Trophoblast cell (in vitro differentiated cells and primary cell): ENCODE results near the gene PPP2R5D.
"Not testable (repeated sequence)": the region's sequence is repeated elsewhere in the genome, so short reads cannot be mapped to it uniquely, and the experiment has no call there.

Experiments
- DNase-seq, 2 donors: peaks; one replicate each; pipeline ENCODE4 v3.0.0-alpha.2; 2016
- H2AFZ ChIP-seq: 2 replicates; pipeline ENCODE4 v1.6.1; 2013; ENCODE audit warnings: low read length, moderate library complexity, mild to moderate bottlenecking; ENCODE audit not compliant: insufficient read depth, poor library complexity
- H2AK5ac ChIP-seq: 2 replicates; pipeline ENCODE4 v1.6.1; 2013; ENCODE audit warnings: mild to moderate bottlenecking, low read length
- H2BK120ac ChIP-seq: 2 replicates; pipeline ENCODE4 v1.6.1; 2013; ENCODE audit warnings: low read length, mild to moderate bottlenecking, moderate library complexity; ENCODE audit not compliant: insufficient read depth, poor library complexity
- H2BK12ac ChIP-seq: 2 replicates; pipeline ENCODE4 v1.6.1; 2013; ENCODE audit warnings: mild to moderate bottlenecking, low read length, moderate library complexity
- H2BK5ac ChIP-seq: 2 replicates; pipeline ENCODE4 v1.6.1; 2013; ENCODE audit warnings: low read length, low read depth, moderate library complexity, mild to moderate bottlenecking; ENCODE audit not compliant: poor library complexity
- H3K14ac ChIP-seq: 2 replicates; pipeline ENCODE4 v1.6.1; 2013; ENCODE audit warnings: mild to moderate bottlenecking, low read length
- H3K18ac ChIP-seq: 2 replicates; pipeline ENCODE4 v1.6.1; 2013; ENCODE audit warnings: mild to moderate bottlenecking, low read length
- H3K23ac ChIP-seq: 2 replicates; pipeline ENCODE4 v1.6.1; 2013; ENCODE audit warnings: low read length
- H3K27ac ChIP-seq: 2 replicates; pipeline ENCODE4 v1.5.1; 2013; ENCODE audit warnings: low read depth, mild to moderate bottlenecking, inconsistent platforms, low read length, moderate library complexity
- H3K27me3 ChIP-seq: 2 replicates; pipeline ENCODE4 v1.6.1; 2013; ENCODE audit warnings: inconsistent platforms, mild to moderate bottlenecking, low read length, moderate library complexity; ENCODE audit not compliant: insufficient read depth
- H3K36me3 ChIP-seq, 2 experiments: 1 replicate in 1 of 2; 2 replicates in 1 of 2; pipeline ENCODE4 v1.6.1; 2013; ENCODE audit warnings: low read length in 2 of 2, mild to moderate bottlenecking in 2 of 2, moderate library complexity in 1 of 2; ENCODE audit not compliant: insufficient read depth in 2 of 2, control insufficient read depth in 1 of 2
- H3K4ac ChIP-seq: 2 replicates; pipeline ENCODE4 v1.6.1; 2013; ENCODE audit warnings: low read depth, mild to moderate bottlenecking, low read length, moderate library complexity
- H3K4me1 ChIP-seq, 2 experiments: 1 replicate in 1 of 2; 2 replicates in 1 of 2; pipeline ENCODE4 v1.6.1; 2013; ENCODE audit warnings: low read length in 2 of 2, mild to moderate bottlenecking in 2 of 2, moderate library complexity in 1 of 2; ENCODE audit not compliant: insufficient read depth in 2 of 2, control insufficient read depth in 1 of 2
- H3K4me2 ChIP-seq: 2 replicates; pipeline ENCODE4 v1.6.1; 2013; ENCODE audit warnings: inconsistent platforms, mild to moderate bottlenecking, low read length, moderate library complexity
- H3K4me3 ChIP-seq: 2 replicates; pipeline ENCODE4 v1.5.1; 2013; ENCODE audit warnings: mild to moderate bottlenecking, low read depth, low read length, inconsistent platforms
- H3K79me1 ChIP-seq: one replicate; pipeline ENCODE4 v1.6.1; 2013; ENCODE audit warnings: low read length
- H3K79me2 ChIP-seq: 2 replicates; pipeline ENCODE4 v1.6.1; 2013; ENCODE audit warnings: low read length, mild to moderate bottlenecking; ENCODE audit not compliant: control insufficient read depth, insufficient read depth, poor library complexity
- H3K9ac ChIP-seq: 2 replicates; pipeline ENCODE4 v1.6.1; 2013; ENCODE audit warnings: mild to moderate bottlenecking, low read length
- H3K9me3 ChIP-seq: 2 replicates; pipeline ENCODE4 v1.6.1; 2013; ENCODE audit warnings: low read depth, mild to moderate bottlenecking, control low read depth, inconsistent platforms, low read length; ENCODE audit not compliant: insufficient read depth
- H4K12ac ChIP-seq: 2 replicates; pipeline ENCODE4 v1.6.1; 2013; ENCODE audit warnings: low read depth, mild to moderate bottlenecking, low read length, moderate library complexity
- H4K8ac ChIP-seq: 2 replicates; pipeline ENCODE4 v1.6.1; 2013; ENCODE audit warnings: low read depth, mild to moderate bottlenecking, low read length, moderate library complexity
- H4K91ac ChIP-seq: one replicate; pipeline ENCODE4 v1.6.1; 2013; ENCODE audit warnings: low read depth, mild to moderate bottlenecking, low read length, moderate library complexity
- WGBS: extraction: QIAGEN DNeasy Blood & Tissue Kit; methylation state at CpG from one replicate; pipeline ENCODE4 v1.1.7; 2013; ENCODE audit warnings: missing lambda C conversion rate; ENCODE audit not compliant: insufficient read length, insufficient coverage; ENCODE audit errors: extremely low coverage; 5-methylcytosine and 5-hydroxymethylcytosine counted together

PPP2R5D gene

GRCh38 chr6:42954405-42954804 is 30.0 kb upstream of the PPP2R5D start:
- H4K91ac ChIP-seq, H3K4me1 ChIP-seq, H3K79me1 ChIP-seq, H3K27me3 ChIP-seq, DNase-seq, H3K4me2 ChIP-seq, H3K79me2 ChIP-seq, H3K9ac ChIP-seq, H2BK12ac ChIP-seq, H2BK5ac ChIP-seq, H2AFZ ChIP-seq, H3K9me3 ChIP-seq, H3K14ac ChIP-seq, H3K23ac ChIP-seq, H4K12ac ChIP-seq, H2BK120ac ChIP-seq, H3K36me3 ChIP-seq, H2AK5ac ChIP-seq, H3K27ac ChIP-seq, H3K18ac ChIP-seq, H3K4me3 ChIP-seq, H4K8ac ChIP-seq, H3K4ac ChIP-seq: not testable (repeated sequence)
- no CpG with 5 or more reads among the region's 4 CpGs for WGBS

- Histone ChIP-seq H2BK5ac (no peak overlapping the region), H4K12ac (no peak overlapping the region), H3K4me1 (peaks cover 4 to 5% of the 10 kb centered on the region in 2 experiments), H3K18ac (no peak overlapping the region), H4K91ac (no peak overlapping the region), H3K9me3 (peaks cover 2% of the 10 kb centered on the region), H3K4me3 (no peak overlapping the region), H3K27ac (no peak overlapping the region), H3K4me2 (no peak overlapping the region), H2AFZ (no peak overlapping the region), H2AK5ac (no peak overlapping the region), H2BK120ac (no peak overlapping the region), H3K23ac (no peak overlapping the region), H3K4ac (no peak overlapping the region), H3K79me2 (no peaks in the 10 kb centered on the region), H4K8ac (no peak overlapping the region), H3K36me3 (peaks cover 7 to 8% of the 10 kb centered on the region in 2 experiments), H3K27me3 (no peaks in the 10 kb centered on the region), H2BK12ac (no peak overlapping the region), H3K14ac (no peak overlapping the region), H3K79me1 (no peaks in the 10 kb centered on the region), H3K9ac (no peak overlapping the region)
- no CpG with 5 or more reads among the region's 8 CpGs for WGBS
- no peak for DNase-seq
Observed at GRCh38 chr6:42958125-42958524, 26.2 kb upstream of the PPP2R5D start.

GRCh38 chr6:42959917-42960242 is 24.5 kb upstream of the PPP2R5D start:
- H2BK5ac ChIP-seq = no peak overlapping the region
- no peak overlapping the region for H4K12ac ChIP-seq
- no peaks in the 10 kb centered on the region for H3K27me3 ChIP-seq
- H3K9ac ChIP-seq = no peak overlapping the region
- no peak overlapping the region for H2AFZ ChIP-seq
- H3K4me3 ChIP-seq = no peak overlapping the region
- H3K4me2 ChIP-seq = peak overlapping the region; percentile 67
- no peak overlapping the region for H4K8ac ChIP-seq
- no peak overlapping the region for H2AK5ac ChIP-seq
- H3K4ac ChIP-seq = no peak overlapping the region
- no peak overlapping the region for H3K23ac ChIP-seq
- no CpG with 5 or more reads among the region's 13 CpGs for WGBS
- H3K14ac ChIP-seq = no peak overlapping the region
- H3K36me3 ChIP-seq = peaks cover 18 to 20% of the 10 kb centered on the region in 2 experiments
- H4K91ac ChIP-seq = no peak overlapping the region
- H3K9me3 ChIP-seq = peaks cover 2% of the 10 kb centered on the region
- H2BK12ac ChIP-seq = no peak overlapping the region
- no peak overlapping the region for H3K18ac ChIP-seq
- no peaks in the 10 kb centered on the region for H3K79me2 ChIP-seq
- DNase-seq = peak in 1 of 2 donors; percentile 24
- H3K79me1 ChIP-seq = no peaks in the 10 kb centered on the region
- peaks cover 4 to 5% of the 10 kb centered on the region in 2 experiments for H3K4me1 ChIP-seq
- no peak overlapping the region for H2BK120ac ChIP-seq
- no peak overlapping the region for H3K27ac ChIP-seq

GRCh38 chr6:42960243-42961019 is 23.9 kb upstream of the PPP2R5D start, which contains the start of gene GNMT:
Gene GNMT (plus strand): TSS chr6:42960754. CDS start chr6:42960768, 14 bp downstream.
- Histone ChIP-seq H2AK5ac (no peak within 1 kb of the TSS), H4K8ac (no peak within 1 kb of the TSS), H2BK5ac (no peak within 1 kb of the TSS), H2BK12ac (no peak within 1 kb of the TSS), H2BK120ac (no peak within 1 kb of the TSS), H3K14ac (no peak within 1 kb of the TSS), H3K9ac (no peak within 1 kb of the TSS), H3K9me3 (peaks cover 2% of the 10 kb centered on the region), H3K23ac (no peak within 1 kb of the TSS), H4K12ac (no peak within 1 kb of the TSS), H3K4me1 (peaks cover 4 to 5% of the 10 kb centered on the region in 2 experiments), H3K79me2 (no peaks in the 10 kb centered on the region), H3K79me1 (no peaks in the 10 kb centered on the region), H3K27me3 (no peaks in the 10 kb centered on the region), H3K4me3 (peak within 1 kb of the TSS; percentile 49), H3K4me2 (peak within 1 kb of the TSS; percentile 67), H4K91ac (no peak within 1 kb of the TSS), H2AFZ (peak within 1 kb of the TSS; percentile 47), H3K36me3 (peaks cover 22 to 25% of the 10 kb centered on the region in 2 experiments), H3K27ac (no peak within 1 kb of the TSS), H3K18ac (no peak within 1 kb of the TSS), H3K4ac (no peak within 1 kb of the TSS)
- WGBS = no CpG with 5 or more reads among the region's 62 CpGs
- DNase-seq = peak; percentile 73 to 79
